Activated naive CD4-positive, alpha-beta T cell treated with anti-CD3 and anti-CD28 coated beads for 36 hours (primary cell): ENCODE measurements around the gene CCDC136. TPM values are rescaled to one million over a fixed set of nuclear protein-coding genes. Genes with fewer than 3 reads are reported as not detected.
A peak's percentile ranks its signal among the peaks of the same experiment; 100 is the strongest.

Experiments used
- CTCF ChIA-PET: fragments of 350-600 bp; sonication (Branson Sonifier 250); formaldehyde crosslinking; loops from one replicate; lab custom pipeline; 2021; ENCODE audit warnings: antibody characterized with exemption; lab: Charles Lee
- DNase-seq: peaks from one replicate; pipeline ENCODE4 v3.0.0-alpha.2; 2020
- H3K27ac Mint-ChIP-seq: one replicate; pipeline ENCODE4 v1.8.0; 2021; ENCODE audit warnings: mild to moderate bottlenecking, mixed read lengths
- H3K27me3 Mint-ChIP-seq: one replicate; pipeline ENCODE4 v1.8.0; 2021; ENCODE audit warnings: low read depth, mixed read lengths
- H3K36me3 Mint-ChIP-seq: one replicate; pipeline ENCODE4 v1.8.0; 2021; ENCODE audit warnings: low read depth, mixed read lengths
- H3K4me1 Mint-ChIP-seq: one replicate; pipeline ENCODE4 v1.8.0; 2021; ENCODE audit warnings: low read depth, mixed read lengths
- H3K4me3 Mint-ChIP-seq: one replicate; pipeline ENCODE4 v1.8.0; 2021; ENCODE audit warnings: mild to moderate bottlenecking, moderate library complexity, mixed read lengths
- H3K9me3 Mint-ChIP-seq: one replicate; pipeline ENCODE4 v1.8.0; 2021; ENCODE audit warnings: mixed read lengths
- intact Hi-C: fragments of 100-400 bp; cut with micrococcal nuclease; formaldehyde crosslinking; loops from one replicate; pipeline ENCODE4 v1.15.1; 2023
- total RNA-seq, 2 experiments: library from RNA; stranded (reverse); gene quantifications; one replicate each; pipeline ENCODE4 v1.2.3, GENCODE V29; 2021

The CCDC136 gene
- total RNA-seq, 2 experiments from 2014 or later: 4.2 to 5.9 TPM

DNA sequence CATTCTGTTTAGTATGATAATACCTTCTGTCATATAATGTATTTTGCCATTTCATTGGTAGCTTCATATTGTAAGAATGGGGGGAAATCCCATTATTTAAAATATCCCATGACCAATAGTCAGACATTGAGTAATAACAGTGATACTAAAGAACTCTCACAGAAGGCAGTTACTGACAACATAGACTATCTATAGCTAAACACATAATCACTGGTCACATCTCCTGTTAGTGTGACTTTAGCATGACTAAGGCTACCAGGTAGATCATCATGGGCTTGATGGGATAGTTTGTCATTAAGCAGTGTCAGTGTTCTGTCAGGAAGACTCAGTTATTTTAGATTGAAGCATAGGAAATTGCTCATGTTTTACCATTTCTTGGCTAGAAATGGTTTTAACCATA is 32.5 kb upstream of the CCDC136 start:
- Mint-ChIP-seq H3K36me3 (peaks cover 28% of the 10 kb centered on the region), H3K9me3 (no peaks in the 10 kb centered on the region), H3K4me1 (peaks cover 4% of the 10 kb centered on the region), H3K27ac (no peak overlapping the region), H3K4me3 (no peak overlapping the region), H3K27me3 (no peaks in the 10 kb centered on the region)
- CTCF ChIA-PET: interaction anchor here (0.6 kb wide), 1 partner anchor 408 kb away, joined by 3 read pairs; no protein-coding TSS in a partner anchor
- intact Hi-C loops: no loop called here
- DNase-seq: no peak

GRCh38 chr7:128763541-128763940 is 28.2 kb upstream of the CCDC136 start:
- CTCF ChIA-PET: no interaction called here
- Mint-ChIP-seq H3K27ac (no peak overlapping the region), H3K4me3 (no peak overlapping the region), H3K36me3 (peaks cover 30% of the 10 kb centered on the region), H3K4me1 (no peaks in the 10 kb centered on the region), H3K9me3 (no peaks in the 10 kb centered on the region), H3K27me3 (no peaks in the 10 kb centered on the region)
- DNase-seq: no peak
- intact Hi-C loops: no loop called here

DNA sequence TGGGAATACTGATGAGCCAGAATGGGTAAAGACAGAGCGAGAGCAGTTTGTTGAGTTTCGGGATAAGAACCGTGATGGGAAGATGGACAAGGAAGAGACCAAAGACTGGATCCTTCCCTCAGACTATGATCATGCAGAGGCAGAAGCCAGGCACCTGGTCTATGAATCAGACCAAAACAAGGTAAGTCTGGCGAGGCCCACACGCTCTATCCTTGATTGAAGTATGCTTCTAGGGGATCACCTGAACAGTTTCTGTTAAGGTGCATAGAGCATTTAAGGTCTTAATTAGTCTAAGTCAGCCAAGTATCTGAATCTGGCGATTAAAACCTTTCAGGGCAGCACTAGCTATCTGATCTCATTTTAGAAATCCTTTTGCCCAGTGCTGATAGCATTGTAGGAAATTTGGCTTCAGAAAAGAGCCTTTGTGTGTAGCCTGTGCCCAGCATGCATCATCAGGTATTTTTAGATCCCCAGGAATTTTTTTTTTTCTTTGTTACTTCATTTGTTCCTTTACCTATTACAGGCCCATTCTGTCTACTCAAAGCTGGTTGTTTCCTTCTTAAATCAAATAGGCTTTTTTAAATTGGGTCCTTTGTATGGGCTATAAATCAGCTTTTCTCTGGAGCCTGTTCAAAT is 24.2 kb upstream of the CCDC136 start:
- no peak overlapping the region for H3K4me3 Mint-ChIP-seq
- no peak for DNase-seq
- no peaks in the 10 kb centered on the region for H3K4me1 Mint-ChIP-seq
- no peaks in the 10 kb centered on the region for H3K9me3 Mint-ChIP-seq
- intact Hi-C loops: no loop called here
- no peak overlapping the region for H3K27ac Mint-ChIP-seq
- CTCF ChIA-PET: interaction anchor here (0.6 to 0.9 kb wide), 2 partner anchors 9 to 95 kb away, joined by 3 read pairs; no protein-coding TSS in a partner anchor
- no peaks in the 10 kb centered on the region for H3K27me3 Mint-ChIP-seq
- peaks cover 45% of the 10 kb centered on the region for H3K36me3 Mint-ChIP-seq

DNA sequence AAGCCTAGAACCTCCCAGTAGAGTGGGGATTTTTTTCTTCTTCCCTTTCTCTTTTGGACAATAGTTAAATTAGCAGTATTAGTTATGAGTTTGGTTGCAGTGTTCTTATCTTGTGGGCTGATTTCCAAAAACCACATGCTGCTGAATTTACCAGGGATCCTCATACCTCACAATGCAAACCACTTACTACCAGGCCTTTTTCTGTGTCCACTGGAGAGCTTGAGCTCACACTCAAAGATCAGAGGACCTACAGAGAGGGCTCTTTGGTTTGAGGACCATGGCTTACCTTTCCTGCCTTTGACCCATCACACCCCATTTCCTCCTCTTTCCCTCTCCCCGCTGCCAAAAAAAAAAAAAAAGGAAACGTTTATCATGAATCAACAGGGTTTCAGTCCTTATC is 21.5 kb upstream of the CCDC136 start:
- H3K36me3 Mint-ChIP-seq: peaks cover 57% of the 10 kb centered on the region
- no peaks in the 10 kb centered on the region for H3K4me1 Mint-ChIP-seq
- no peaks in the 10 kb centered on the region for H3K27me3 Mint-ChIP-seq
- DNase-seq: no peak
- H3K9me3 Mint-ChIP-seq: no peaks in the 10 kb centered on the region
- intact Hi-C loops: no loop called here
- H3K4me3 Mint-ChIP-seq: no peak overlapping the region
- H3K27ac Mint-ChIP-seq: no peak overlapping the region
- CTCF ChIA-PET: interaction anchor here (0.6 kb wide), 1 partner anchor 250 kb away, joined by 3 read pairs; no protein-coding TSS in a partner anchor

- peaks cover 50% of the 10 kb centered on the region for H3K36me3 Mint-ChIP-seq
- H3K27me3 Mint-ChIP-seq: no peaks in the 10 kb centered on the region
- intact Hi-C loops: no loop called here
- H3K27ac Mint-ChIP-seq: no peak overlapping the region
- H3K4me3 Mint-ChIP-seq: no peak overlapping the region
- no peak for DNase-seq
- H3K4me1 Mint-ChIP-seq: peaks cover 20% of the 10 kb centered on the region
- CTCF ChIA-PET: no interaction called here
- H3K9me3 Mint-ChIP-seq: peaks cover 19% of the 10 kb centered on the region
These were observed 18.2 kb upstream of the CCDC136 start for GRCh38 chr7:128773604-128774003.

DNA sequence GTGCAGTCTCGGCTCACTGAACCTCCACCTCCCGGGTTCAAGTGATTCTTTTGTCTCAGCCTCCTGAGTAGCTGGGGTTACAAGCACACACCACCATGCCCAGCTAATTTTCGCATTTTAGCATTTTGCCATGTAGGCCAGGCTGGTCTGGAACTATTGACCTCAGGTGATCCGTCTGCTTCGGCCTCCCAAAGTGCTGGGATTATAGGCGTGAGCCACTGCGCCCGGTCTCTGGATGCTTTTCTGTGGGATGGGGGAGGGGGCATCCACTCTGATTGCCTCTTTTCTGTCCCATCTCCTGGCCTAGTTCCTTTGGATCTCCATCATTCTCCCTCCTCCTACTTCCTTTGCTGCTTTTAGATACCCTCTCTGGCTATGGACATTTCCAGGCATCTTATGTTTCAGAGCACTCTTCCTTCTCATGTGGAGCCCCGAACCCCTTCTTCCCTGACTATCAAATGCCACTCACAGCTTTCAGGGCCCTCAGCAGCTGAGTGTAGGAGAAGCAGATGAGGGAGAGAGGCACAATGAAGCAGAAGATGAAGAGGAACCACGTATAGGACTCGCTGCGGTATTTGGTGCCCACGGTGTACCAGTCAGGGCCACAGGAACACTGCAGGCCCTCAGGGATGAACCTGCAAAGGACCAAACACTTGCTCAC is 17.6 kb upstream of the CCDC136 start:
- CTCF ChIA-PET: no interaction called here
- Mint-ChIP-seq H3K4me1 (peaks cover 20% of the 10 kb centered on the region), H3K4me3 (no peak overlapping the region), H3K27ac (no peak overlapping the region), H3K9me3 (peaks cover 19% of the 10 kb centered on the region), H3K36me3 (peaks cover 46% of the 10 kb centered on the region), H3K27me3 (no peaks in the 10 kb centered on the region)
- DNase-seq: no peak
- intact Hi-C loops: no loop called here

DNA sequence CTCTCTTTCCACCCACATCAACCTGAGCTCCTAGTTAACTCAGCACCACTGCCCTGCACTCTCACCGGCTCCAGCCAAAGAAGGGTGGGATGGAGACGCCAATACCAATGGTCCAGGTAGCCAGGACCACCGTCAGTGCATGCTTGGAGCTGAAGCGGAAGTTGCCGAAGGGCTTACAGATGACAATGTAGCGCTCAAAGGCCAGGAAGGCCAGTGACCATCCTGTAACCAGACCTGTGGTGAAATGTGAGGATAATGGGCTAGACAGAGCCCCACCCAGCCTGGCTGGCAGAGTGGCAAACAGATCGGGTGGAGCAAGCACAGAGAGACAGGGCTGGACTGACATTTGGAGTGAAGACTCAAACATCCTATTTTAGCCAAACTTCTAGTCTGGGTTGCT is 16.8 kb upstream of the CCDC136 start:
- Mint-ChIP-seq H3K4me1 (peaks cover 20% of the 10 kb centered on the region), H3K9me3 (peaks cover 19% of the 10 kb centered on the region), H3K4me3 (no peak overlapping the region), H3K27me3 (no peaks in the 10 kb centered on the region), H3K36me3 (peaks cover 40% of the 10 kb centered on the region), H3K27ac (no peak overlapping the region)
- no peak for DNase-seq
- CTCF ChIA-PET: interaction anchor here (0.5 kb wide), 1 partner anchor 401 kb away, joined by 3 read pairs; no protein-coding TSS in a partner anchor
- intact Hi-C loops: no loop called here

GRCh38 chr7:128775744-128776474 is 15.9 kb upstream of the CCDC136 start, which contains the start of gene OPN1SW:
Gene OPN1SW, minus strand, starts transcription at chr7:128775794. Its CDS starts 13 bp downstream, at chr7:128775781.
- Mint-ChIP-seq H3K27me3 (no peaks in the 10 kb centered on the region), H3K9me3 (peaks cover 19% of the 10 kb centered on the region), H3K36me3 (peaks cover 34% of the 10 kb centered on the region), H3K27ac (no peak within 1 kb of the TSS), H3K4me3 (no peak within 1 kb of the TSS), H3K4me1 (peaks cover 20% of the 10 kb centered on the region)
- DNase-seq: no peak
- CTCF ChIA-PET: interaction anchor here (1.2 kb wide), 1 partner anchor 9 kb away, joined by 3 read pairs; no protein-coding TSS in a partner anchor
- intact Hi-C loops: no loop called here

DNA sequence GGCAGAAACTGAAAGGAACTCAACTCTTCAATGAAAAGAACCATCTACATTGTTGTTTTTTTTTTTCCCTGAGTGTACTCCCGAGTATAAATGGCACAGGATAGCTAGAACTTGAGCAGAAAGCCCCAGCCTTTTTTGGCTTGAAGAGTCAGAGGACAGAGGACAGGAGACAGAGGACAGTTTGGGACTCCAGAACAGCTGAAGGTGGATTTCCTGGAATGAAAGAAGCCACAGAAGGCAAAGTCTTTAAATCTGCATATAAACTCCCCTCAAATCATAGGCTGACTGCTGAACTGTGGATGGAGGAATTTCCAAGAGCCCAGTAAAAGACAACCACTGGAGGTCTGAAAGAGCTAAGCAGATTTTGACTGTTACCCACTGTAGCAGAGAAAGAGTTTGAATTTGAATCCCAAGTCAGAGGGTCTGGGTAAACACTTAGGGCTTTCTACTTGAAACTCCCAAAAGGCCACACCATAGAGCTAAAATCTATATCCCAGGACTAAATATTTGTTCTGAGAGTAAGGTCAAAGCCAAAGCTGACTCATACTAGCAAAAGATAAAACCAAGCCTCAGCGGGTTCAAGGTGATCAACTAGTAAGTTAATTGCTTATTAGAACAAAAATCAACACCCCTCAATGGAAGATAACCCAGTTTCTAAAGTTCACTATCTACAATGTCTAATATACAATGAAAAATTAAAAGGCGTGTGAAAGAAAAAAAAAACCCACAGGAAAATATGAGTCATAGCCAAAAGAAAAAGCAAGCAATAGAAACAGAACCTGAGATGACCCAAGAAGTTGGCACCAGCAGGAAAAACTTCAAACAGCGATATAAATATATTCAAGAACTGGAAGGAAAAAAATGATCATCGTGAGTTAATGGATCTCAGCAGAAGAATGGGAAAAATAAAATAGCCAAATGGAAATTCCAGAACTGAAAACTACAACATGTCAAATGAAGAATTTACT is 14.3 kb upstream of the CCDC136 start:
- Mint-ChIP-seq H3K36me3 (peaks cover 22% of the 10 kb centered on the region), H3K4me3 (no peak overlapping the region), H3K4me1 (peaks cover 20% of the 10 kb centered on the region), H3K9me3 (peaks cover 19% of the 10 kb centered on the region), H3K27ac (peak overlapping the region; percentile 25), H3K27me3 (no peaks in the 10 kb centered on the region)
- CTCF ChIA-PET: interaction anchor here (0.7 to 1.2 kb wide), 3 partner anchors 10 to 1186 kb away, joined by 3 to 4 read pairs (median 3); no protein-coding TSS in a partner anchor
- no peak for DNase-seq
- intact Hi-C loops: no loop called here

DNA sequence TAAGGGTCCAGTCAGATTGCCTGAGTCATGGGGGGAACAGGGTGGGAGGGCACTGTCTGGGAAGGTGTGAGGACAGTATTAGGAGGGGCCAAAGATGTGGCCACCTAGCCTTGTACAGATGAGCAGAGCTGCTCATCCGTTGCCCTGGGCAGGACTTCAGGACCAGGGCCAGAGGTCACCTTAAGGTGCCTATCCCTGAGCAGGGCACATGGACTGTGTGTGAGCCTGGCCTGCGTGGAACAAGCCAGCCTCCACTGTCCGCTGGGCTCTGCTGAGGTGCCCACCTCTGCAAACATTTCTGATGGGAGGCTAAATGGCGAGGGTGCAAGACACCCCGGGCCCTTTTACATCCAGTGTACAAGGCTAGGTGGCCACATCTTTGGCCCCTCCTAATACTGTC is 12.8 kb upstream of the CCDC136 start:
- H3K4me3 Mint-ChIP-seq: no peak overlapping the region
- no peaks in the 10 kb centered on the region for H3K27me3 Mint-ChIP-seq
- CTCF ChIA-PET: no interaction called here
- peaks cover 20% of the 10 kb centered on the region for H3K4me1 Mint-ChIP-seq
- H3K36me3 Mint-ChIP-seq: peaks cover 13% of the 10 kb centered on the region
- DNase-seq: no peak
- H3K27ac Mint-ChIP-seq: no peak overlapping the region
- intact Hi-C loops: no loop called here
- H3K9me3 Mint-ChIP-seq: peaks cover 19% of the 10 kb centered on the region

- Mint-ChIP-seq H3K9me3 (peaks cover 19% of the 10 kb centered on the region), H3K36me3 (no peaks in the 10 kb centered on the region)
These were observed 10.6 kb upstream of the CCDC136 start for GRCh38 chr7:128781126-128781525.

More at GRCh38 chr7:128781126-128781525, 10.6 kb upstream of the CCDC136 start:
- Mint-ChIP-seq H3K27me3 (no peaks in the 10 kb centered on the region), H3K4me3 (no peak overlapping the region), H3K4me1 (peaks cover 20% of the 10 kb centered on the region), H3K27ac (no peak overlapping the region)
- intact Hi-C loops: no loop called here
- CTCF ChIA-PET: interaction anchor here (0.6 to 0.7 kb wide), 3 partner anchors 109 to 1723 kb away, joined by 3 to 4 read pairs (median 3); no protein-coding TSS in a partner anchor
- no peak for DNase-seq
